ENCODE measurements around the gene VAMP1. TPM values are rescaled to one million over a fixed set of nuclear protein-coding genes. Genes with fewer than 3 reads are reported as not detected.
"Not testable (repeated sequence)": the region's sequence is repeated elsewhere in the genome, so short reads cannot be mapped to it uniquely, and the experiment has no call there.

Gene VAMP1
- total and polyA plus RNA-seq, 2 of the 13 experiments (the other 11 are each of a cell fraction or from before 2014, with no cell fraction given), result 2.5 to 7.4 TPM

DNA sequence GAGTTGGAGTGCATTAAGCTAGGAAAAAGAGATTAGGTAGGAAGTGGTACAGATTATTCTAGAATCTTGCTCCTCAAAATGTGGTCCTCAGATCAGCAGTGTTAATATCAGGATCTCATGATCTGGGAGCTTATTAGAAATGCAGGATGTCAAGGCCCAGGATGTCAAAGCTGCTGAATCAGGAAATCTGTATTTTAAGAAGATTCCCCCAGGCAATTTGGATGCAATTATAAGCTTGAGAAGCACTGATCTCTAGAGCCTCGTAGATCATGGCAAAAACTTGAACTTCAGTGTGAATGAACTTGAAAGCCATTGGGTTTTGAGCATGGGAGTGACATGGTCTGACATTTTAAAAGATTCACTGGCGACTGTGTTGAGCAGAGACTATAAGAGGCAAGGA lies 30.0 kb upstream of the VAMP1 start:
- POLR2A ChIA-PET, result interaction anchor here (1.6 to 1.9 kb wide), 2 partner anchors 34 to 38 kb away, joined by 5 read pairs; partner anchors contain the start of gene GAPDH
- TF ChIP-seq MAFK (conservative IDR thresholded peaks at IDR 0.05 in 1 of 2, IDR thresholded peaks at IDR 0.05 in 1 of 2; ENCODE audit: low read length in 2 of 2) (peak in 1 of 2 experiments; percentile 10; a peak in 1 of 4 replicates), ZFP1 (CRISPR knock-in tag; IDR thresholded peaks at IDR 0.05) (no peak), YEATS2 (CRISPR knock-in tag; IDR thresholded peaks at IDR 0.05; ENCODE audit: borderline replicate concordance) (no peak)
- FAIRE-seq (no peak), DNase-seq (ENCODE audit: low spot score) (no peak), ATAC-seq (no peak)
- H3K9ac ChIP-seq (ENCODE audit: insufficient read depth, low read depth, low read length), result no peak overlapping the region
- intact Hi-C loops (cut with micrococcal nuclease; ENCODE audit: unreplicated experiment) (no loop called here), in situ Hi-C loops (cut with HindIII; ENCODE audit: extremely low pct_ligation_motif_present, low pct_unique_long_range_greater_than_20kb) (no loop called here)
- no TSS peak for BruUV-seq (replicated peaks)
- peaks cover 52% of the 10 kb centered on the region for H3K79me2 ChIP-seq (ENCODE audit: insufficient read depth, low read length)
- H4K20me1 ChIP-seq (ENCODE audit: insufficient read depth, low read length), result no peaks in the 10 kb centered on the region
- H3K9me3 ChIP-seq (ENCODE audit: low read length), result no peaks in the 10 kb centered on the region
- H3K4me2 ChIP-seq (ENCODE audit: low read depth, low read length), result no peak overlapping the region
- peaks cover 12 to 58% of the 10 kb centered on the region in 2 experiments for H3K36me3 ChIP-seq (replicated peaks in 1 of 2; ENCODE audit: control insufficient read depth in 1 of 2, insufficient read depth in 2 of 2, low read length in 2 of 2)
- H3K4me3 ChIP-seq (replicated peaks in 1 of 3; ENCODE audit: insufficient read depth in 1 of 3, low read depth in 2 of 3, low read length in 3 of 3), result no peak overlapping the region
- no peaks in the 10 kb centered on the region for H3K27me3 ChIP-seq (ENCODE audit: control insufficient read depth in 1 of 2, insufficient read depth in 2 of 2, low read length in 2 of 2)
- no peak overlapping the region for H2AFZ ChIP-seq (ENCODE audit: low read length)
- no peak overlapping the region for H3K27ac ChIP-seq (ENCODE audit: extremely low read length, insufficient read depth, low read length)
- CTCF ChIA-PET (ENCODE audit: low intra/inter-chr PET ratio, low total read pairs), result no interaction called here
- peaks cover 19% of the 10 kb centered on the region for H3K4me1 ChIP-seq (ENCODE audit: insufficient read depth, low read length)
- WGBS (ENCODE audit: low lambda C conversion rate), result 94% methylated on average over 2 of the region's 2 CpGs

DNA sequence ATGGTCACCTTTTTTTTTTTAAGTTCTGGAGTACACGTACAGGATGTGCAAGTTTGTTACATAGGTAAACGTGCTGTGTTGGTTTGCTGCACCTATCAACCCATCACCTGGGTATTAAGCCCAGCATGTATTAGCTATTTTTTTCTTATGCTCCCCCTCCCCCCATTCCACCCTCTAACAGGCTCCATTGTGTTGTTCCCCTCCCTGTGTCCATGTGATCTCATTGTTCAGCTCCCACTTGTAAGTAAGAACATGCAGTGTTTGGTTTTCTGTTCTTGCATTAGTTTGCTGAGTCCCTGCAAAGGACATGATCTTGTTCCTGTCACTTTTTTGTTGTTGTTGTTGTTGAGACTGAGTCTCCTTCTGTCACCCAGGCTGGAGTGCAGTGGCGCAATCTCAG lies 26.8 kb upstream of the VAMP1 start:
- POLR2A ChIA-PET, result interaction anchor here (1.3 kb wide), 1 partner anchor 37 kb away, joined by 5 read pairs; the partner anchor contains the start of gene GAPDH
- Histone ChIP-seq H3K36me3 (replicated peaks in 1 of 2; ENCODE audit: control insufficient read depth in 1 of 2, insufficient read depth in 2 of 2, low read length in 2 of 2) (peaks cover 7 to 55% of the 10 kb centered on the region in 2 experiments), H3K79me2 (ENCODE audit: insufficient read depth, low read length) (peaks cover 60% of the 10 kb centered on the region), H3K4me1 (ENCODE audit: insufficient read depth, low read length) (peaks cover 30% of the 10 kb centered on the region)
- BruUV-seq (replicated peaks); H3K9me3 ChIP-seq (ENCODE audit: low read length); ATAC-seq; H3K4me3 ChIP-seq (replicated peaks in 1 of 3; ENCODE audit: insufficient read depth in 1 of 3, low read depth in 2 of 3, low read length in 3 of 3); CTCF ChIA-PET (ENCODE audit: low intra/inter-chr PET ratio, low total read pairs); H3K27me3 ChIP-seq (ENCODE audit: control insufficient read depth in 1 of 2, insufficient read depth in 2 of 2, low read length in 2 of 2); H2AFZ ChIP-seq (ENCODE audit: low read length); DNase-seq (ENCODE audit: low spot score); H4K20me1 ChIP-seq (ENCODE audit: insufficient read depth, low read length); FAIRE-seq; in situ Hi-C loops (cut with HindIII; ENCODE audit: extremely low pct_ligation_motif_present, low pct_unique_long_range_greater_than_20kb); H3K9ac ChIP-seq (ENCODE audit: insufficient read depth, low read depth, low read length); intact Hi-C loops (cut with micrococcal nuclease; ENCODE audit: unreplicated experiment); H3K27ac ChIP-seq (ENCODE audit: extremely low read length, insufficient read depth, low read length); H3K4me2 ChIP-seq (ENCODE audit: low read depth, low read length): not testable (repeated sequence)
- 82% methylated on average over 3 of the region's 3 CpGs for WGBS (ENCODE audit: low lambda C conversion rate)
